NCI-H1417 (cell line): ENCODE data around the gene GLG1.
"Not testable (repeated sequence)": the region's sequence is repeated elsewhere in the genome, so short reads cannot be mapped to it uniquely, and the experiment has no call there.

Experiments
- DNase-seq, 3 experiments: peaks; one replicate each; lab custom pipeline; 2025; lab: John Stamatoyannopoulos, UW

GLG1 gene

GRCh38 chr16:74575175-74575806 lies 31.6 kb downstream of the GLG1 start:
- no peak for DNase-seq

- no peak for DNase-seq
These were observed 32.8 kb downstream of the GLG1 start for GRCh38 chr16:74574146-74574545.

GRCh38 chr16:74573622-74574021 lies 33.3 kb downstream of the GLG1 start:
- DNase-seq: no peak

- no peak for DNase-seq
These were observed 36.3 kb downstream of the GLG1 start for GRCh38 chr16:74570412-74571301.

GRCh38 chr16:74568961-74569631 lies 37.8 kb downstream of the GLG1 start:
- DNase-seq: no peak

GRCh38 chr16:74567901-74568300 lies 39.0 kb downstream of the GLG1 start:
- no peak for DNase-seq

- no peak for DNase-seq
These were observed 41.5 kb downstream of the GLG1 start for GRCh38 chr16:74565378-74565777.

GRCh38 chr16:74564451-74564984 lies 42.4 kb downstream of the GLG1 start:
- DNase-seq: no peak

GRCh38 chr16:74563828-74564263 lies 43.1 kb downstream of the GLG1 start:
- DNase-seq: no peak

- DNase-seq: no peak
These were observed 44.8 kb downstream of the GLG1 start for GRCh38 chr16:74562117-74562516.

- DNase-seq: no peak
These were observed 45.3 kb downstream of the GLG1 start for GRCh38 chr16:74561626-74562025.

GRCh38 chr16:74560912-74561311 lies 46.0 kb downstream of the GLG1 start:
- no peak for DNase-seq

- DNase-seq: no peak
These were observed 48.0 kb downstream of the GLG1 start for GRCh38 chr16:74558873-74559272.

- no peak for DNase-seq
These were observed 49.6 kb downstream of the GLG1 start for GRCh38 chr16:74557275-74557674.

- no peak for DNase-seq
These were observed 50.5 kb downstream of the GLG1 start for GRCh38 chr16:74556375-74556922.

- not testable (repeated sequence) for DNase-seq
These were observed 54.6 kb downstream of the GLG1 start for GRCh38 chr16:74552357-74552756.

- DNase-seq: not testable (repeated sequence)
These were observed 56.5 kb downstream of the GLG1 start for GRCh38 chr16:74550227-74551019.

GRCh38 chr16:74546112-74546511 lies 60.8 kb downstream of the GLG1 start:
- not testable (repeated sequence) for DNase-seq

GRCh38 chr16:74542911-74543578 lies 63.9 kb downstream of the GLG1 start:
- not testable (repeated sequence) for DNase-seq

- DNase-seq: not testable (repeated sequence)
These were observed 66.3 kb downstream of the GLG1 start for GRCh38 chr16:74540663-74541062.

GRCh38 chr16:74538801-74539200 lies 68.1 kb downstream of the GLG1 start:
- not testable (repeated sequence) for DNase-seq
